HepG2 (cell line): ENCODE data around the gene KLK7. TPM values are rescaled to one million over a fixed set of nuclear protein-coding genes. Genes with fewer than 3 reads are reported as not detected.

Experiments used
- ATAC-seq: fragments of 200-7000 bp; cut with Tn5 transposase; 3 replicates; pipeline ENCODE4 v1.9.1; 2020; ENCODE audit warnings: mild to moderate bottlenecking, moderate library complexity
- BruUV-seq: library from RNA; stranded (reverse); fragments of 400-500 nt; replicated peaks from 2 replicates; lab custom pipeline; 2021; lab: Mats Ljungman, UMichigan
- CTCF ChIA-PET: fragments of 300-600 bp; formaldehyde crosslinking; extraction: SDS; loops from one replicate; lab custom pipeline; 2021; ENCODE audit warnings: low total read pairs, inconsistent platforms, low intra/inter-chr PET ratio; lab: Yijun Ruan, JAX
- POLR2A ChIA-PET: fragments of 350-600 bp; sonication (Branson Sonifier 250); formaldehyde crosslinking; loops from one replicate; lab custom pipeline; 2020; ENCODE audit warnings: antibody characterized with exemption, inconsistent platforms; lab: Yijun Ruan, JAX
- DNase-seq: peaks from one replicate; pipeline ENCODE4 v3.0.0-alpha.2; 2015; ENCODE audit warnings: low spot score
- FAIRE-seq: peaks from 3 replicates; lab custom pipeline; 2011; peaks lifted over from hg19 to GRCh38; lab: Jason Lieb, UNC
- H2AFZ ChIP-seq: one replicate; pipeline ENCODE4 v1.6.1; 2011; ENCODE audit warnings: low read length, inconsistent platforms
- H3K27ac ChIP-seq: fragments of 300-600 bp; 3 replicates; pipeline ENCODE4 v1.8.0; 2011; ENCODE audit warnings: mixed run types, mild to moderate bottlenecking, mixed read lengths, low read length, inconsistent platforms; ENCODE audit not compliant: insufficient read depth; ENCODE audit errors: extremely low read length
- H3K27me3 ChIP-seq, 2 experiments: fragments of 200-600 bp in 1 of 2; 2 replicates in 1 of 2; 3 replicates in 1 of 2; pipeline versions ENCODE4 v1.6.0 to v1.8.0; 2011; ENCODE audit warnings: low read length in 2 of 2, mild to moderate bottlenecking in 2 of 2, moderate library complexity in 2 of 2, inconsistent platforms in 1 of 2; ENCODE audit not compliant: insufficient read depth in 2 of 2, control insufficient read depth in 1 of 2
- H3K36me3 ChIP-seq, 2 experiments: fragments of 200-600 bp in 1 of 2; replicated peaks in 1 of 2; 2 replicates in 1 of 2; 3 replicates in 1 of 2; pipeline versions ENCODE4 v1.5.1 to v1.8.0; 2011; ENCODE audit warnings: low read length in 2 of 2, inconsistent platforms in 1 of 2; ENCODE audit not compliant: insufficient read depth in 2 of 2, control insufficient read depth in 1 of 2
- H3K4me1 ChIP-seq: 2 replicates; pipeline ENCODE4 v1.5.1; 2012; ENCODE audit warnings: low read length, inconsistent platforms; ENCODE audit not compliant: insufficient read depth
- H3K4me2 ChIP-seq: 2 replicates; pipeline ENCODE4 v1.6.0; 2011; ENCODE audit warnings: low read depth, low read length, inconsistent platforms
- H3K4me3 ChIP-seq, 3 experiments: fragments of 200-600 bp in 1 of 3; sonication (generic), shearing (Covaris generic) in 1 of 3; replicated peaks in 1 of 3; 2 replicates each; pipeline ENCODE4 v1.5.1; 2011 to 2016; ENCODE audit warnings: low read length in 3 of 3, inconsistent platforms in 2 of 3, low read depth in 2 of 3, mild to moderate bottlenecking in 2 of 3, control low read depth in 1 of 3, mixed read lengths in 1 of 3; ENCODE audit not compliant: insufficient read depth in 1 of 3
- H3K79me2 ChIP-seq: one replicate; pipeline ENCODE4 v1.6.1; 2011; ENCODE audit warnings: low read length, inconsistent platforms; ENCODE audit not compliant: insufficient read depth
- H3K9ac ChIP-seq: 2 replicates; pipeline ENCODE4 v1.6.0; 2011; ENCODE audit warnings: mild to moderate bottlenecking, low read depth, low read length, inconsistent platforms; ENCODE audit not compliant: insufficient read depth
- H3K9me3 ChIP-seq: 2 replicates; pipeline ENCODE4 v1.5.1; 2012; ENCODE audit warnings: mild to moderate bottlenecking, low read length
- H4K20me1 ChIP-seq: 2 replicates; pipeline ENCODE4 v1.6.0; 2011; ENCODE audit warnings: inconsistent platforms, mild to moderate bottlenecking, low read length, moderate library complexity; ENCODE audit not compliant: insufficient read depth
- ATAD3A ChIP-seq: sonication (generic); formaldehyde crosslinking; IDR thresholded peaks from 2 replicates; pipeline ENCODE4 v1.4.0; 2020; ENCODE audit warnings: missing genetic modification reagents
- CEBPB ChIP-seq: IDR thresholded peaks from 2 replicates; pipeline ENCODE4 v1.6.1; 2011; ENCODE audit warnings: low read depth, low read length, improper control_type of control experiment, borderline replicate concordance
- FOXK1 ChIP-seq: sonication (generic); formaldehyde crosslinking; IDR thresholded peaks from 2 replicates; pipeline ENCODE4 v1.4.0; 2020; ENCODE audit warnings: low read depth, missing genetic modification reagents, borderline replicate concordance
- SP2 ChIP-seq: sonication (generic); formaldehyde crosslinking; IDR thresholded peaks from 2 replicates; pipeline ENCODE4 v1.5.1; 2020; ENCODE audit warnings: mild to moderate bottlenecking, missing genetic modification reagents
- SRSF4 ChIP-seq: fragments of 200-400 bp; formaldehyde crosslinking; IDR thresholded peaks from one replicate; pipeline ENCODE4 v1.6.1; 2018; ENCODE audit warnings: mild to moderate bottlenecking, low read depth, low read length, moderate library complexity; ENCODE audit not compliant: poor library complexity, severe bottlenecking
- SYNCRIP ChIP-seq: fragments of 200-400 bp; formaldehyde crosslinking; IDR thresholded peaks from 2 replicates; pipeline ENCODE4 v1.6.1; 2018; ENCODE audit warnings: mild to moderate bottlenecking, low read depth, low read length; ENCODE audit not compliant: insufficient read depth
- ZNF337 ChIP-seq: sonication (generic); formaldehyde crosslinking; IDR thresholded peaks from 2 replicates; pipeline ENCODE4 v1.5.1; 2020; ENCODE audit warnings: missing genetic modification reagents, low read depth, mild to moderate bottlenecking, borderline replicate concordance
- ZNF607 ChIP-seq: sonication (generic); formaldehyde crosslinking; IDR thresholded peaks from 2 replicates; pipeline ENCODE4 v1.5.1; 2020; ENCODE audit warnings: missing genetic modification reagents, mild to moderate bottlenecking, borderline replicate concordance
- WGBS: methylation state at CpG from one replicate; pipeline ENCODE4 v1.1.6; 2017; ENCODE audit warnings: low lambda C conversion rate; 5-methylcytosine and 5-hydroxymethylcytosine counted together
- in situ Hi-C: cut with HindIII; loops from 2 replicates; pipeline ENCODE4 v1.10.0; 2017; ENCODE audit warnings: low pct_unique_long_range_greater_than_20kb; ENCODE audit not compliant: extremely low pct_ligation_motif_present
- intact Hi-C: fragments of 100-400 bp; cut with micrococcal nuclease; formaldehyde crosslinking; loops from one replicate; pipeline ENCODE4 v1.10.0; 2022; ENCODE audit not compliant: unreplicated experiment
- polyA plus RNA-seq, 8 experiments: library from polyadenylated mRNA; depleted of rRNA in 3 of 8; stranded (reverse) in 7 of 8; unstranded in 1 of 8; fragments of >200 nt; fragmentation: Illumina TruSeq in 4 of 8; extraction: Trizol in 4 of 8; gene quantifications; 2 replicates each; pipeline versions ENCODE4 v1.2.1 to v1.2.3, GENCODE V29; 2011 to 2016; ENCODE audit warnings: low read depth in 4 of 8, missing spikeins in 1 of 8, mixed read lengths in 1 of 8; ENCODE audit not compliant: insufficient read depth in 1 of 8
- total RNA-seq, 5 experiments: library from RNA; depleted of rRNA; stranded (reverse); fragments of >200 nt; fragmentation: Illumina TruSeq; extraction: Trizol; gene quantifications; 2 replicates each; pipeline ENCODE4 v1.2.3, GENCODE V29; 2016; ENCODE audit warnings: low read depth in 1 of 5
- TF ChIP-seq, protein P1 (sequence below): sonication (generic); formaldehyde crosslinking; IDR thresholded peaks from 2 replicates; pipeline ENCODE4 v1.4.0; 2020; ENCODE audit warnings: missing genetic modification reagents
- TF ChIP-seq, protein P2 (sequence below): sonication (generic); formaldehyde crosslinking; IDR thresholded peaks from 2 replicates; pipeline ENCODE4 v1.8.1; 2023; ENCODE audit warnings: missing genetic modification reagents, mild to moderate bottlenecking, borderline replicate concordance

The KLK7 gene
- total and polyA plus RNA-seq, 2 of the 13 experiments (the other 11 are each of a cell fraction or from before 2014, with no cell fraction given) = not detected

DNA sequence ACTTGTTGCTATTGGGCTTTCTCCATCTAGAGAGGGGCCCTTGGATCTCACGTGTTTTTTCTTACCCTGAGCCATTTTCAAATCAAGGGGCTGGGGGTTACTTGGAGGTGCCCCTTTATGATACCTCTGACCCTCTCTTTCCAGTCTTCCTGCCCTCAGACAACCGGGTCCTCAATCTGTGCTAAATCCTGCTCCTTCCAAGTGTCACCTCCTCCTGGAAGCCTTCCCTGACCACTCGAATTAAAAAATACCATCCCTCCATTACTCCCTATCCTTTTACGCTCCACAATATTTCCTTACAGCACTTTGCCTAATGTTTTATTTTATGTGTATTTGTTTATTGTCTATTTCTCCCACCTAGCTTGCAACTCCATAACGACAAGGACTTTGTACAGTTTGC, 14.3 kb upstream of the KLK7 start:
- Histone ChIP-seq H3K4me3 (no peak overlapping the region), H3K27ac (no peak overlapping the region), H4K20me1 (no peaks in the 10 kb centered on the region), H2AFZ (no peak overlapping the region), H3K36me3 (no peaks in the 10 kb centered on the region), H3K79me2 (no peaks in the 10 kb centered on the region), H3K4me2 (no peak overlapping the region), H3K4me1 (no peaks in the 10 kb centered on the region), H3K27me3 (peaks cover 3 to 11% of the 10 kb centered on the region in 2 experiments; a peak in 3 of 5 replicates), H3K9me3 (no peaks in the 10 kb centered on the region), H3K9ac (no peak overlapping the region)
- FAIRE-seq (no peak), DNase-seq (no peak), ATAC-seq (no peak)
- intact Hi-C loops = no loop called here
- ChIA-PET POLR2A (no interaction called here), CTCF (no interaction called here)
- no peak for TF ChIP-seq ZNF337 (CRISPR knock-in tag)
- no peak for TF ChIP-seq SP2 (CRISPR knock-in tag)
- TF ChIP-seq SRSF4 = no peak
- TF ChIP-seq, protein P1, sequence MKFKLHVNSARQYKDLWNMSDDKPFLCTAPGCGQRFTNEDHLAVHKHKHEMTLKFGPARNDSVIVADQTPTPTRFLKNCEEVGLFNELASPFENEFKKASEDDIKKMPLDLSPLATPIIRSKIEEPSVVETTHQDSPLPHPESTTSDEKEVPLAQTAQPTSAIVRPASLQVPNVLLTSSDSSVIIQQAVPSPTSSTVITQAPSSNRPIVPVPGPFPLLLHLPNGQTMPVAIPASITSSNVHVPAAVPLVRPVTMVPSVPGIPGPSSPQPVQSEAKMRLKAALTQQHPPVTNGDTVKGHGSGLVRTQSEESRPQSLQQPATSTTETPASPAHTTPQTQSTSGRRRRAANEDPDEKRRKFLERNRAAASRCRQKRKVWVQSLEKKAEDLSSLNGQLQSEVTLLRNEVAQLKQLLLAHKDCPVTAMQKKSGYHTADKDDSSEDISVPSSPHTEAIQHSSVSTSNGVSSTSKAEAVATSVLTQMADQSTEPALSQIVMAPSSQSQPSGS = no peak
- no peak for TF ChIP-seq SYNCRIP
- TF ChIP-seq ZNF607 (CRISPR knock-in tag) = no peak
- no peak for TF ChIP-seq CEBPB
- no peak for TF ChIP-seq ATAD3A (CRISPR knock-in tag)
- no peak for TF ChIP-seq FOXK1 (CRISPR knock-in tag)
- TF ChIP-seq, protein P2, sequence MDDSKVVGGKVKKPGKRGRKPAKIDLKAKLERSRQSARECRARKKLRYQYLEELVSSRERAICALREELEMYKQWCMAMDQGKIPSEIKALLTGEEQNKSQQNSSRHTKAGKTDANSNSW (CRISPR knock-in tag) = no peak
- in situ Hi-C loops = no loop called here
- WGBS = 5% methylated on average over 5 of the region's 5 CpGs
- BruUV-seq = no TSS peak
